GM19238 (cell line): ENCODE results near the gene HSD17B11.
A peak's percentile ranks its signal among the peaks of the same experiment; 100 is the strongest.
"Not testable (repeated sequence)": the region's sequence is repeated elsewhere in the genome, so short reads cannot be mapped to it uniquely, and the experiment has no call there.

Source experiments
- DNase-seq: peaks from one replicate; pipeline ENCODE4 v3.0.0; 2011; ENCODE audit warnings: low spot score; ENCODE audit not compliant: insufficient read length

Gene HSD17B11, protein sequence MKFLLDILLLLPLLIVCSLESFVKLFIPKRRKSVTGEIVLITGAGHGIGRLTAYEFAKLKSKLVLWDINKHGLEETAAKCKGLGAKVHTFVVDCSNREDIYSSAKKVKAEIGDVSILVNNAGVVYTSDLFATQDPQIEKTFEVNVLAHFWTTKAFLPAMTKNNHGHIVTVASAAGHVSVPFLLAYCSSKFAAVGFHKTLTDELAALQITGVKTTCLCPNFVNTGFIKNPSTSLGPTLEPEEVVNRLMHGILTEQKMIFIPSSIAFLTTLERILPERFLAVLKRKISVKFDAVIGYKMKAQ

DNA sequence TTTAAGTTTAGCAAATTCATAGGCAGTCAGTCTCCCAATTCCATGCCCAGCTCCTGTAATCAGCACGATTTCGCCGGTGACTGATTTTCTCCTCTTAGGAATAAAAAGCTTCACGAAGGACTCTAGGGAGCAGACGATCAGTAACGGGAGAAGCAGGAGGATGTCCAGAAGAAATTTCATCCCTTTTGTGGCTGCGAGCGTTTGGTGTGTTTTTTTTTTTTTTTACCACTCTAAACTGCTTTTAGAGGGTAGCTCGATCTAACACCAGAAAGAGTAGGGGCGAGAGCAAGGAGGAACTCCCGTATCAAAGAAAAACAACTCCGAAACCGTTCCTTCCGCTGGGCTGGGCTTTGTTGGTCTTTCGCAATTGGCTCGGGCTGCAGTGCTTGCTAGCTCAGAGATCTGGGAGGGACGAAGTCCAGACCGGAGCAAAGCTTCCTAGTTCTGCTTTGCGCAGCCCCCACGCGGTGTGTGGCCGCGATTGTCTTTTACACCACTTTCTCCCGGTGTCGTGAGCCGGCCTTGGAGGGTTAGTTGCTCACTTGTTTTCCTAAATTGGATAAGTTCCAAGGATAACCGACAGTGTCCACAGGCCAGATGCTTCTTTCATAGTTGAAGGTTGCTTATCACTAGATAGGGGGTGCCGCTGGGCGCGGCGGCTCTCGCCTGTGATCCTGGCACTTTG lies at the start of gene HSD17B11:
Gene HSD17B11 (minus strand): TSS at position 298 of the 685 bp plus-strand sequence. CDS start 118 bp downstream, at position 180.
- DNase-seq: peak; percentile 91

- DNase-seq: no peak
Observed at GRCh38 chr4:87433342-87433741, 42.4 kb upstream of the HSD17B11 start.

GRCh38 chr4:87430038-87430437 lies 39.0 kb upstream of the HSD17B11 start:
- DNase-seq: no peak

DNA sequence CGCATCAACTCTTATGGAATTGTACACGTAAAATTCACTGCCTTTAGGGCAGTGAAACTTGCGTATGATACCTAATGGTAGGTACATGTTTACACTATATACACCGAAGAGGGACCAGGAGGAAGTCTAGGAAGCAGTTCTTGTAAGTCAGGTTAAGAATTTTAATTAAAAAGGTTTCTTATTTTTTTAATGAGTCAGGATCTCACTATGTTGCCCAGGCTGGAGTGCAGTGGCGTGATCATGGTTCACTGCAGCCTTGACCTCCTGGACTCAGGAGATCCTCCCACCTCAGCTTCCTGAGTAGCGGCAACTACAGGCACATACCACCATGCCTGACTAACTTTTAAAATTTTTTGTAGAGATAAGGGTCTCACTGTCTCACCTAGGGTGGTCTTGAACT lies 38.0 kb upstream of the HSD17B11 start:
- no peak for DNase-seq

- no peak for DNase-seq
Observed at GRCh38 chr4:87427518-87427868, 36.5 kb upstream of the HSD17B11 start.

DNA sequence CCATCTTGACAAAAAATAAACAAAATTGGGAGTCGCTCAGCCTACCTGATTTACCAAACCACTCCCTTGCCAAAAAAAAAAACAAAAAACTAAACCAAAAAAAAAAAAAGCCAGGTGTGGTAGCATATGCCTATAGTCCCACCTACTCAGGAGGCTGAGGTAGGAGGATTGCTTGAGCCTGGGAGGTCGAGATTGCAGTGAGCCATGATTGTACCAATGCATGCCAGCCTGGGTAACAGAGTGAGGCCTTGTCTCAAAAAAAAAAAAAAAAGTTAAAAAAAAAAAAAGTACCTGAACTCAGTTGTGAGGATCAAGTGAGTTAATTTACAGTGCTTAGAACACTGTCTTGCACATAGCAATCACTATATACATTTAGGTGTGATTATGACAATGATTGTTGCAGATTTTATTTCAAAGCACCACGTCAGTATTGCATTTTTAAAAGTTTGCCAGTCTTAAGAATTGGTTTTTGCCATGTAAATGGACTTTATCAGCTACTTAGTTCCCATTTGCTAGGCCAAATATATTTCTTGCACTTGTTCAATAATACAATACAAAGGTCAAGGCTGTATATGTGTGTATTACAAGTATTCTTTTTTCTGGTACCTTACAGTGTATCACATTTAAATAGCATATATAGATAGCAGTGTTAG lies 36.0 kb upstream of the HSD17B11 start:
- no peak for DNase-seq

DNA sequence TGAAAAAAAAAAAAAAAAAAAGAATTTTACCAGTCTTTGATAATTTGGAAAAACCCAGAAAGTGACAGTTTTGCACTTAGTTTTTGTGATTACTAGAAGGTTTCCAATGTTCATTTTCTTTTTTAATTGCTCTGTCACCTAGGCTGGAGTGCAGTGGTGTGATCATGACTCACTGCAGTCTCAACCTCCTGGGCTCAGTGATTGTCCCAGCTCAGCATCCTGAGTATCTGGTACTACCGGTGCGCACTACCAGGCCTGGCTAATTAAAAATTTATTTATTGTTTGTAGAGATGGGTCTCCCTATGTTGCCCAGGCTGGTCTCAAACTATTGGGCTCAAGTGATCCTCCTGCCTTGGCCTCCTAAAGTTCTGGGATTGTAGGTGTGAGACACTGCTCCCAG lies 34.7 kb upstream of the HSD17B11 start:
- no peak for DNase-seq

DNA sequence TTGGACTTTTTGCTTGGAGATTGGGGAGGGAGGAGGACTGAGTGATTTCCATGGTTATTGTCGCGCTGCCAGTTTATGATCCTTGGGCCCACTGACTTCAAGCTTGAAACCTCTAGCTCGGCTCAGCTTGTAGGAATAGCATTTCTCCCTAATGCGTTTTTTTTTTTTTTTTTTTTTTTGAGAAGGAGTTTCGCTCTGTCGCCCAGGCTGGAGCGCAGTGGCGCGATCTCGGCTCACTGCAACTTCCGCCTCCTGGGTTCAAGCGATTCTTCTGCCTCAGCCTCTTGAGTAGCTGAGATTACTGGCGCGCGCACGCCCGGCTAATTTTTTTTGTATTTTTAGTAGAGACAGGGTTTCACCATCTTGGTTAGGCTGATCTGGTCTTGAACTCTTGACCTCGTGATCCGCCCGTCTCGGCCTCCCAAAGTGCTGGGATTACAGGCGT lies 33.1 kb upstream of the HSD17B11 start:
- DNase-seq: not testable (repeated sequence)

DNA sequence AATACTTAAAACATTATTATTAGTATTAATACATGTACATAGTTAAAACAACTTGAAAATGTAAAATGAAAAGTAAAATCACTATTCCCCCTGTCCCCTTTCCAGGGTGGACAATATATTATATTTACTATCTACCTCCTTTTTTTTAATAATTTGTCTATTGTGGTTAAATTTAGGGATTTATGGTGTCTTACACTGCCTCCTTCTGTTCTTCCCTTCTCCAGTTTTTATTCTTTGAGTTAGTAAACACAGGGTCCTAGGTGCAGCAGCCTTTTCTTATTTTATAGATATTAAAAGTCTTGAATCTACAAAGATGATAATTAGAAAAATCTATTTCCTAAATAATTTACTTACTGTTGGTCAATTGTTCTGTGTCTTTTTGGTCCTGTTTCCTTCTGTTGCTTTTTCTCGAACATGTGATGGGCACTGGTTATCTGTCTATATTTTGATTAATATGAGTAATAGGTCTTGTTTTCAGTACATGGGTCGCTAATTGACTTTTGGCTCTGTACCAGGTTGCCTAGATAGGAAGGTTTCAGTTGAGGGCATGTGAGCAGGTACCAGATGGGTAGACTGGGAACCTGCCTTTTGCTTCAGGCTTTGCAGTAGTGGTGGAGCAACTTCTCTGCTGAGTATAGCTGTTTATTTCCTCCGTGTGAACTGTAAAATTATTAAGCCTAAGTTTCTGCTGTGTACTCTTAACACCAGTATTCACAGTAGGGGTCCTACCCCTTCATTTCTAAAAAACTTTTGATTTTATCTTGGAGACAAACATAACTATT lies 32.5 kb upstream of the HSD17B11 start:
- DNase-seq: no peak

- peak; percentile 67 for DNase-seq
Observed at GRCh38 chr4:87422104-87423052, 31.4 kb upstream of the HSD17B11 start, which contains the start of gene NUDT9. Gene NUDT9 (plus strand): TSS chr4:87422573. CDS start chr4:87422906, 333 bp downstream.

DNA sequence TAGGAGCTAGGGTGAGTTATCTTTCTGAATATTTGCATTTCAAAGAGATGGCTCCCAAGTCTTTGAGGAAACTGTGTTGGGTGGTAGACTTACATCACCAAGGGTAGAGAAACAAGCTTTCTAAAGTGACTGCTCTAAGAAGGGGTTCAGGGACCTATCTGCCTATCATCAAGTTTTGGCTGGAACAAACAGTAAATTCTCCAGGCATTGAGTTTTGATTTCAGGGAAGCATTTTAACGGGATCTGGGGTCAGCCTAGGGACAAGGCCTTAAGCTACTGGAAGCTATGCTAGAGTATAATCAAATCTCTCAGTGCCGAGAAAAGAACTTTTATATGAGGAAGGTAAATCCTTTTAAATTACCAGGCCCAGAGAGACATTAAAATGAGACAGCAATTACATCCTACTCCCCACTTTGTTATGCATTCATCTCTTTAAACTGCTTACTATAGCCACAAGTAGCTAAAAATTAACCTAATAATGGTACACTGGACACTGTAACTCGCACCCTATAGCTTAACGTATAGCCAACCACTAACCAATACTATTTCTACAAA lies 29.4 kb upstream of the HSD17B11 start:
- no peak for DNase-seq

DNA sequence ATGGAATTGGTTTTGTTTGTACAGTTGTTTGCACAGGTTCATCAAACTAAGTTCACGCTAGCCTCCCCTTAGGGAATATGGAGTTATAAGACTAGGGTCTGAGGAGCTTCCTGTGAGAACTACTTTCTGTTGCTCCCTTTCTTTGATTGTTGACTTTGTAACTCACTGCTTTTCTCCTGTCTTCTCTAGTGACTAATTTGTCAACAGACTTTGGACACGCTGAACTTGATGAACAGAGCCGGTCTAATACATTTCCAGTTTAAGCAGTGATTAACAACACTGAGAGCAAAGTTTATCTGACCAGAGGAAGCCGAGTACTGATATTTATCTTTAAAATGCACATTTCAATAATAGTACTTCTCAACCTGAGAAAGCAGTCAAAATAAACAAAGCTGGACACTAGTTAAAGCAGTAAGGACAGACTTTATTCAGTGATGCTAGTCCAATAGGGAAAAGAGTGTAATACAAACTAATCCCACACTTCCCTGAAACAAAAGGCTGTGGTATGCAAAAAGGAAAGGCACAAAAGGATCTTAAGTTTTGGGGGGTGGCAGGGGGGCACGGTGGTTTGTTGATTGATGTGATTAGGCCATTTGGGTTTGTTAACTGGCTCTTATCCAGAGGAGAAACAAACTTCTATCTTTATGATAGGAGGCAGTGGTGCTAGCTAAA lies 28.7 kb upstream of the HSD17B11 start:
- DNase-seq: no peak

DNA sequence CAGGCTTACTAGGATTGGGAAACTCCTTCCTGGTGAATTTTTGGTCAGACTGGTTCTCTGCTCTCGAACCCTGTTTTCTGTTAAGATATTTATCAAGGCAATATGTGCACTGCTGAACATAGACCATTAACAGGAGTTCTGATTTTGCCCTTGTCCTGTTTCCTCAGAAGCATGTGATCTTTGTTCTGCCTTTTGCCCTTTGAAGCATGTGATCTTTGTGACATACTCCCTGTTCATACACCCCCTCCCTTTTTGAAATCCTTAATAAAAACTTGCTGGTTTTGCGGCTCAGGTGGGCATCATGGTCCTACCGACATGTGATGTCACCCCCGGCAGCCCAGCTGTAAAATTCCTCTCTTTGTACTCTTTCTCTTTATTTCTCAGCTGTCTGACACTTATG lies 27.4 kb upstream of the HSD17B11 start:
- DNase-seq: not testable (repeated sequence)

DNA sequence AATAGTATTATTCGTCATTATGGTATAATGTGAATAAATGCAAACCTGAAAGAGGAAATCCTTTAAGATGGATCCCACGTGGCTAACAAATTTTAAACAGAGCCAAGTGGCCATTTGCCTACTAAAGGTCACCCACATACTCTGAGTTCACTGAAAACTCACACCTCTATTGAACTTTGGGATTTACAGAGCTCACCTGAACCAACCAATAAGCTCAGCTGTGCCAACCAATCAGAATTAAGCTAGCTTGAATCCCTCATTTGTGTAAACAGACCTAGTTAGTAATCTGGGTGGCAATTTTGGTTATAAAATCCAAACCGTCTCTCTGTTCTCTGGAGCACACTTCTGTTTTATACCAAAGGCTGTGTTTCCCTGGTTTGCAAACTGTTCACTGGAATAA lies 26.0 kb upstream of the HSD17B11 start:
- no peak for DNase-seq

DNA sequence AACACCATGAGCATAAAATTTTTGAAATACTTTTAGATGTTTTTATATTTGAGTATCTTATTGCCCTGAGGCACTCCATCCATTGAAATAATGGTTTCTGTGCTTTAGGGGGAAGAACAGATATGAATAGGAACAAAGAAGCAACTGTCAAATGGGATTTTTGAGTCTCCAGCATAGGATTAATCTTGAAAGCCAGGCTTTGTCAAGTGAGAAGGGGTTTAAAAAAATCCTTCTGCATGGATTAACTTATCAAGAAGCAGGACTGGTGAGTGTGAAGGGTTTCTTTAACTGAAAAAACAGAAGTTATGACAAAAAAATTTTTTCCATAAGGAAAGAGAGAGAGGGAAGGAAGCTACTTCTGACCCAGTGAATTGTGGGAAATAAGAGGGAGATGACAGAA lies 23.8 kb upstream of the HSD17B11 start:
- no peak for DNase-seq

DNA sequence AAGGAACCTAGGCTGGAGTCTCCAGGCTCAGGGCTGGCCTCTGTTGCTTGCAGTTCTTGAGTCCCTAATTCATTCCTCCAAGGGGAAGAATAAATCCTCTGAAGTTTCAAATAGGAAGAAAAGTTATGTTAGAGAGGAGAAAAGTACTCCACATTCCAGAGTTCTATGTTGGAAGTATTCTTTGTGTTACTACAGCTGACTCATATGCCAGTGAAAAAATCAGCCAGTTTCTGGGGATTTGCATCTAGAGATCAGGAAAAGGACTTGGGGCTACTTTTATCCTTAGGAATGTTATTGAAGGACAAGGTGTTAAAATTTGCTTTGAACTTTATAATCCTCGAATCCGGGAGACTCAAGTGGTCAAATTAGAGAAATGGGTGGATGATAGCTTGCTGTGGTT lies 19.7 kb upstream of the HSD17B11 start:
- no peak for DNase-seq

GRCh38 chr4:87410157-87410556 lies 19.2 kb upstream of the HSD17B11 start:
- no peak for DNase-seq

- no peak for DNase-seq
Observed at GRCh38 chr4:87409420-87409939, 18.5 kb upstream of the HSD17B11 start.

GRCh38 chr4:87406902-87407301 lies 15.9 kb upstream of the HSD17B11 start:
- DNase-seq: not testable (repeated sequence)
